ENCODE data around the gene GINS2. TPM values are rescaled to one million over a fixed set of nuclear protein-coding genes. Genes with fewer than 3 reads are reported as not detected.

Gene GINS2
- total RNA-seq, 2 experiments from 2014 or later, result 1.1 to 1.4 TPM

GRCh38 chr16:85640254-85640558, 48.5 kb downstream of the GINS2 start:
- Mint-ChIP-seq H3K27ac (no peak overlapping the region), H3K36me3 (ENCODE audit: low read depth) (no peaks in the 10 kb centered on the region), H3K4me1 (ENCODE audit: low read depth) (no peaks in the 10 kb centered on the region), H3K27me3 (no peaks in the 10 kb centered on the region), H3K4me3 (no peak overlapping the region), H3K9me3 (no peaks in the 10 kb centered on the region)
- no peak for DNase-seq
- POLR2A ChIA-PET, result no interaction called here
- ATAC-seq (ENCODE audit: poor library complexity), result no peak
- Histone ChIP-seq H3K27me3 (ENCODE audit: control insufficient read depth in 1 of 2, insufficient read depth in 2 of 2, low read length in 2 of 2) (no peaks in the 10 kb centered on the region), H3K27ac (ENCODE audit: low read depth in 1 of 2, low read length in 2 of 2) (no peak overlapping the region), H3K9me3 (ENCODE audit: control insufficient read depth in 1 of 2, insufficient read depth in 1 of 2, low read length in 2 of 2) (no peaks in the 10 kb centered on the region), H3K4me1 (ENCODE audit: insufficient read depth, low read length) (peaks cover 14% of the 10 kb centered on the region), H3K36me3 (ENCODE audit: insufficient read depth, low read length) (peaks cover 1% of the 10 kb centered on the region), H3K4me3 (ENCODE audit: low read length) (no peak overlapping the region)
- intact Hi-C loops (cut with DNase I, micrococcal nuclease), result no loop called here
- CTCF ChIA-PET, result no interaction called here
- TF ChIP-seq CTCF (IDR thresholded peaks at IDR 0.05), result no peak

GRCh38 chr16:85639529-85640253, 49.1 kb downstream of the GINS2 start:
- Mint-ChIP-seq H3K27me3 (no peaks in the 10 kb centered on the region), H3K4me3 (no peak overlapping the region), H3K36me3 (ENCODE audit: low read depth) (no peaks in the 10 kb centered on the region), H3K27ac (no peak overlapping the region), H3K9me3 (no peaks in the 10 kb centered on the region), H3K4me1 (ENCODE audit: low read depth) (no peaks in the 10 kb centered on the region)
- ATAC-seq (ENCODE audit: poor library complexity) (no peak), DNase-seq (no peak)
- POLR2A ChIA-PET, result no interaction called here
- no peaks in the 10 kb centered on the region for H3K9me3 ChIP-seq (ENCODE audit: control insufficient read depth in 1 of 2, insufficient read depth in 1 of 2, low read length in 2 of 2)
- H3K4me1 ChIP-seq (ENCODE audit: insufficient read depth, low read length), result peaks cover 10% of the 10 kb centered on the region
- H3K27me3 ChIP-seq (ENCODE audit: control insufficient read depth in 1 of 2, insufficient read depth in 2 of 2, low read length in 2 of 2), result no peaks in the 10 kb centered on the region
- H3K4me3 ChIP-seq (ENCODE audit: low read length), result no peak overlapping the region
- H3K27ac ChIP-seq (ENCODE audit: low read depth in 1 of 2, low read length in 2 of 2), result no peak overlapping the region
- no peak for TF ChIP-seq CTCF (IDR thresholded peaks at IDR 0.05)
- CTCF ChIA-PET, result no interaction called here
- peaks cover 4% of the 10 kb centered on the region for H3K36me3 ChIP-seq (ENCODE audit: insufficient read depth, low read length)
- intact Hi-C loops (cut with DNase I, micrococcal nuclease), result no loop called here

- no peak overlapping the region for H3K27ac Mint-ChIP-seq
- no peaks in the 10 kb centered on the region for H3K27me3 ChIP-seq (ENCODE audit: control insufficient read depth in 1 of 2, insufficient read depth in 2 of 2, low read length in 2 of 2)
- no peak overlapping the region for H3K4me3 Mint-ChIP-seq
- H3K36me3 Mint-ChIP-seq (ENCODE audit: low read depth), result no peaks in the 10 kb centered on the region
- no peaks in the 10 kb centered on the region for H3K27me3 Mint-ChIP-seq
- no peaks in the 10 kb centered on the region for H3K9me3 ChIP-seq (ENCODE audit: control insufficient read depth in 1 of 2, insufficient read depth in 1 of 2, low read length in 2 of 2)
- ChIA-PET CTCF (no interaction called here), POLR2A (no interaction called here)
- no peak for TF ChIP-seq CTCF (IDR thresholded peaks at IDR 0.05)
- intact Hi-C loops (cut with DNase I, micrococcal nuclease), result no loop called here
- H3K4me3 ChIP-seq (ENCODE audit: low read length), result no peak overlapping the region
- ATAC-seq (ENCODE audit: poor library complexity), result no peak
- H3K4me1 ChIP-seq (ENCODE audit: insufficient read depth, low read length), result peaks cover 9% of the 10 kb centered on the region
- no peaks in the 10 kb centered on the region for H3K4me1 Mint-ChIP-seq (ENCODE audit: low read depth)
- peaks cover 4% of the 10 kb centered on the region for H3K36me3 ChIP-seq (ENCODE audit: insufficient read depth, low read length)
- no peak for DNase-seq
- H3K27ac ChIP-seq (ENCODE audit: low read depth in 1 of 2, low read length in 2 of 2), result no peak overlapping the region
- no peaks in the 10 kb centered on the region for H3K9me3 Mint-ChIP-seq
These were observed 49.9 kb downstream of the GINS2 start for GRCh38 chr16:85638695-85639409.

Data from CD4-positive, alpha-beta T cell (primary cell).